Psoas muscle (tissue), 8 donors: ENCODE results near the gene BABAM1. TPM values are rescaled to one million over a fixed set of nuclear protein-coding genes. Genes with fewer than 3 reads are reported as not detected.

ENCODE experiments used
- ATAC-seq, 4 donors: fragments of 200-7000 bp; cut with Tn5 transposase; one replicate each; pipeline ENCODE4 v1.9.1; 2020; ENCODE audit warnings: moderate library complexity in 3 of 4, mild to moderate bottlenecking in 2 of 4
- DNase-seq, 2 donors: peaks; one replicate each; pipeline ENCODE4 v3.0.0-alpha.2; 2020
- H3K27ac ChIP-seq: fragments of 200-600 bp; one replicate; pipeline ENCODE4 v1.8.0; 2022
- H3K27me3 ChIP-seq, 3 donors: fragments of 200-600 bp in 1 of 3; one replicate each; pipeline versions ENCODE4 v1.6.1 to v1.8.0; 2013 to 2022; ENCODE audit warnings: low read length in 2 of 3, mild to moderate bottlenecking in 2 of 3, moderate library complexity in 1 of 3; ENCODE audit not compliant: insufficient read depth in 3 of 3
- H3K36me3 ChIP-seq, 2 donors: fragments of 200-600 bp in 1 of 2; one replicate each; pipeline versions ENCODE4 v1.6.1 to v1.8.0; 2013 to 2022; ENCODE audit warnings: low read depth in 1 of 2, mild to moderate bottlenecking in 1 of 2, moderate library complexity in 1 of 2; ENCODE audit not compliant: insufficient read depth in 1 of 2
- H3K4me1 ChIP-seq: fragments of 200-600 bp; one replicate; pipeline ENCODE4 v1.8.0; 2022
- H3K4me3 ChIP-seq: fragments of 200-600 bp; one replicate; pipeline ENCODE4 v1.8.0; 2022; ENCODE audit warnings: mild to moderate bottlenecking
- H3K9me3 ChIP-seq: fragments of 200-600 bp; one replicate; pipeline ENCODE4 v1.8.0; 2022
- WGBS, 3 donors: extraction: QIAGEN DNeasy Blood & Tissue Kit; methylation state at CpG; one replicate each; pipeline versions ENCODE4 v1.1.6 to v1.1.7; 2013; 5-methylcytosine and 5-hydroxymethylcytosine counted together
- intact Hi-C, 2 donors: fragments of 100-400 bp; cut with DNase I; formaldehyde crosslinking; loops; one replicate each; pipeline versions ENCODE4 v1.11.0 to v1.14.2; 2022
- polyA plus RNA-seq, 3 donors: library from polyadenylated mRNA; stranded (reverse); fragments of 200-250 nt; gene quantifications; one replicate each; pipeline ENCODE4 v1.2.3, GENCODE V29; 2013
- total RNA-seq, 4 donors: library from RNA; stranded (reverse); fragmentation: NEBNext Ultra II Directional in 2 of 4; extraction: Animal tissue kit (Norgen Biotek cat#: 25700) in 2 of 4; gene quantifications; one replicate each; pipeline versions ENCODE4 v1.2.1 to v1.2.4, GENCODE V29; 2021 to 2023
- TF ChIP-seq, protein P1 (sequence below): fragments of 200-600 bp; IDR thresholded peaks from one replicate; pipeline ENCODE4 v1.8.0; 2022; ENCODE audit warnings: antibody characterized with exemption
- donor health status: healthy with polysubstance abuse.
- donor health status: DM: no; HTN: no; CAD: no; lungs with moderate emphysema.
- donor health status: Bipolar disorder and iron deficiency.
- donor health status: healthy.
- donor health status: DM: yes; HTN: yes; CAD: no.
- donor health status: DM: no; HTN: no; CAD: no.
- donor health status: DM: no; HTN: no; CAD: no.
- donor health status: DM: yes; HTN: yes; CAD: no.

The BABAM1 gene
- total and polyA plus RNA-seq, 7 donors = 70.0 to 145 (median 90.7) TPM

DNA sequence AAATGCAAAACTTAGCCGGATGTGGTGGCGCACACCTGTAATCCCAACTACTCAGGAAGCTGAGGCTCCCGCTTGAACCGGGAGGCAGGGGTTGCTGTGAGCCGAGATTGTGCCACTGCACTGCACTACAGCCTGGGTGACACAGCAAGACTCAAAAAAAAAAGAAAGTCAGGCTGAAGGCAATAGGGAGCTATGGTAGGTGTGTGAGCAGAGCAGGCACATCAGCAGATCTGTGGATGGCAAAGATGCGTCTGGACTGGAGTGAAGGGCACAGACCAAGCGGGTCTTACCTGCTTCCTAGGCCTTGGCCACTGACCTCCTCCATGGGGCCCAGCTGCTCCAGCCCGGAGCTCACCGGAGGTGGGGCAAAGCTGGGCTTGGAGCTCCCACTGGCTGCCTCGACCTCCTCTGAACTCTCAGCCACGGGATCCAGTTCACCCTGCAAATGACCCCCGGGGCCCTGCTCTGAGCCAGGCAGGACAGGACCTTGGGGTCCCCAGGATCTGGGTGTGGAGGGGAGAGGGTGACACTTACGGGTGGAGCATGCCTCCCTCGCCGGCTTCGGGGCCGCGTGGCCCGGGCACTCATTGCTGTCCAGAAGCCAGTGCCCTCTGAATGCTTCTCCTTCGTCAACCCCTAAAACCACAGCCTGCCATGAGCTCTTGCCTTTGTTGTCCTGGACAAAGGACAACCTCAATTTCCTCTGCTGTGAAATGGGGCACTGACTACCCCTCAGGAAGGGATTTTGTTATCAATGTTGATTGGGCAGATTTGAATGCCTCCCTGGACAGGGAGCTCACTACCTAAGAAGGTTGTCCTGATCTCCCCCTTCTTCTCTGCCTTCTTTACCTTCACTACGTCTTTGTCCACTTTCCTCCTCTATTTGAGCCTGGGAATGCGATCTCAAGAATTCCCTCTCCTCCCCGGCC is 3.3 kb upstream of the BABAM1 start:
- no peak for ATAC-seq

DNA sequence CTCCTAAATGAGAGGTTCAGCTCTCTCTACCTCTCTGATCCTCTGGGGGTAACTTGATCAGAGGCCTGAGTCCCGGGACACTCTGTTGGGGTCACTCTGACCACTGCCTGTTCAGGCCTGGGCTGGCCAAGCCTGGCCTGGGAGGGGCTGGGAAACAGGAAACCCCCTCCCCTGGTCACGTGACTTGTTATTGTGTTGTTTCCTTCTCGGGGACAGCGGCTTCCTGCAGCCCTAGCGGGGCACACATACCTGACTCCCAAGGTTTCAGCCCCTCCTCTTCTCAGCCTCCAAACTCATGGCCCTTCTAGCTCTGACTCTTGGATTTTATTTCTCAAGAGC is 2.6 kb upstream of the BABAM1 start, which contains the start of gene USHBP1:
Gene USHBP1 (minus strand): TSS at position 105 of the 339 bp plus-strand sequence. CDS start 446 bp downstream, outside the sequence.
- intact Hi-C loops = no loop called here
- Histone ChIP-seq H3K27me3 (no peaks in the 10 kb centered on the region), H3K4me1 (peaks cover 7% of the 10 kb centered on the region), H3K9me3 (no peaks in the 10 kb centered on the region), H3K4me3 (peak within 1 kb of the TSS; percentile 52), H3K27ac (peak within 1 kb of the TSS; percentile 32), H3K36me3 (peaks cover 0 to 9% of the 10 kb centered on the region in 2 donors)
- TF ChIP-seq, protein P1, sequence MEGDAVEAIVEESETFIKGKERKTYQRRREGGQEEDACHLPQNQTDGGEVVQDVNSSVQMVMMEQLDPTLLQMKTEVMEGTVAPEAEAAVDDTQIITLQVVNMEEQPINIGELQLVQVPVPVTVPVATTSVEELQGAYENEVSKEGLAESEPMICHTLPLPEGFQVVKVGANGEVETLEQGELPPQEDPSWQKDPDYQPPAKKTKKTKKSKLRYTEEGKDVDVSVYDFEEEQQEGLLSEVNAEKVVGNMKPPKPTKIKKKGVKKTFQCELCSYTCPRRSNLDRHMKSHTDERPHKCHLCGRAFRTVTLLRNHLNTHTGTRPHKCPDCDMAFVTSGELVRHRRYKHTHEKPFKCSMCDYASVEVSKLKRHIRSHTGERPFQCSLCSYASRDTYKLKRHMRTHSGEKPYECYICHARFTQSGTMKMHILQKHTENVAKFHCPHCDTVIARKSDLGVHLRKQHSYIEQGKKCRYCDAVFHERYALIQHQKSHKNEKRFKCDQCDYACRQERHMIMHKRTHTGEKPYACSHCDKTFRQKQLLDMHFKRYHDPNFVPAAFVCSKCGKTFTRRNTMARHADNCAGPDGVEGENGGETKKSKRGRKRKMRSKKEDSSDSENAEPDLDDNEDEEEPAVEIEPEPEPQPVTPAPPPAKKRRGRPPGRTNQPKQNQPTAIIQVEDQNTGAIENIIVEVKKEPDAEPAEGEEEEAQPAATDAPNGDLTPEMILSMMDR = no peak
- WGBS, 3 donors = 25 to 30% (median 30%) methylated on average over 5 of the region's 5 CpGs
- ATAC-seq (no peak), DNase-seq (peak; percentile 30 to 60)

More for the DNA sequence above, 3.3 kb upstream of the BABAM1 start:
- TF ChIP-seq, protein P1 = no peak
- DNase-seq = no peak
- intact Hi-C loops = no loop called here
- WGBS, 3 donors = 68 to 75% (median 69%) methylated on average over 23 of the region's 23 CpGs
- no peaks in the 10 kb centered on the region for H3K27me3 ChIP-seq
- H3K36me3 ChIP-seq = peaks cover 0 to 4% of the 10 kb centered on the region in 2 donors
- peak overlapping the region; percentile 32 for H3K27ac ChIP-seq
- H3K9me3 ChIP-seq = no peaks in the 10 kb centered on the region
- H3K4me3 ChIP-seq = peak overlapping the region; percentile 52
- peaks cover 7% of the 10 kb centered on the region for H3K4me1 ChIP-seq

DNA sequence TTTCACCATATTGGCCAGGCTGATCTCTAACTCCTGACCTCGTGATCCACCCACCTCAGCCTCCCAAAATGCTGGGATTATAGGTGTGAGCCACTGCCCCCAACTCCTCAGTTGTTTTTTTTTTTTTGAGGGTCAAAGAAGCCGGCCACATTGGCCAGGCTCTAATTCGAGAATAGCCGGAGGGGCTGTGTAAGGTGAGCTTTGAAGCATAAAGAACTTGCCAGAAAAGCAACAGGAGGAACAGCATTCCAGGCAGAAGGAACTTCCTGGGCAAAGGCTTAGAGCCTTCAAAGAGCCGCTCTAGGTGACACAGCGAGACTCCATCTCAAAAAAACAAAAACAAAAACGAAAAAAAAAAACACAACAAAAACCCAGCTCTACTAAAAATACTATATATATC is 1.2 kb upstream of the BABAM1 start:
- 82 to 93% (median 88%) methylated on average over 7 of the region's 7 CpGs for WGBS, 3 donors
- no peaks in the 10 kb centered on the region for H3K27me3 ChIP-seq
- intact Hi-C loops = loop anchor here in 1 of 2 donors (2.0 kb wide), 1 partner anchor 51 kb away; the partner anchor contains the start of gene USE1
- H3K27ac ChIP-seq = no peak overlapping the region
- H3K4me1 ChIP-seq = peaks cover 7% of the 10 kb centered on the region
- DNase-seq (no peak), ATAC-seq (no peak)
- TF ChIP-seq, protein P1 = no peak
- peaks cover 0 to 19% of the 10 kb centered on the region in 2 donors for H3K36me3 ChIP-seq
- H3K9me3 ChIP-seq = no peaks in the 10 kb centered on the region
- no peak overlapping the region for H3K4me3 ChIP-seq

DNA sequence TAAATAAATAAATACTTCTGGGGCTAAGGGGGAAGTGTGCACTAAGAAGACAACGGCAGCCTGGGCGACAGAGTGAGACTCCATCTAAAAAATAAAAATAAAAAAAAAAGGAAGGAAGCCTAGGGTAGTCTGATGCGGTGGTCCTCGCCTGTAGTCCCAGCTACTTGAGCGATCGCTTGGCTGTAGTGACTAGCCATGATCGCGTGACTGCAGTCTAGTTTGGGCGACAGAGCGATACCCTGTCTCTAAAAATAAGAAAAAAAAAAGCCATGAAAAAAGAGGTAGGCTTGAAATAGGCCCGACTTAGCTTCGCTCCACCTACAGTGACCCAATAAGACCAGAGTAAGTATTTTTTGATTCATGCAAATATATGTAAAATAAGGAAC is 661 bp upstream of the BABAM1 start:
- DNase-seq (no peak), ATAC-seq (no peak)
- Histone ChIP-seq H3K27me3 (no peaks in the 10 kb centered on the region), H3K4me1 (peaks cover 7% of the 10 kb centered on the region), H3K36me3 (peaks cover 3 to 24% of the 10 kb centered on the region in 2 donors), H3K4me3 (no peak overlapping the region), H3K9me3 (no peaks in the 10 kb centered on the region), H3K27ac (peak overlapping the region; percentile 30)
- TF ChIP-seq, protein P1 = no peak
- intact Hi-C loops = loop anchor here in 1 of 2 donors (2.0 kb wide), 1 partner anchor 52 kb away; the partner anchor contains the start of gene USE1
- WGBS, 3 donors = 67 to 75% (median 70%) methylated on average over 12 of the region's 12 CpGs
